Stimulated activated CD4-positive, alpha-beta T cell treated with anti-CD3 and anti-CD28 coated beads, Interleukin-4, amount 100 ng/mL, for 4 hours (primary cell): Measurements from ENCODE around the gene SPTBN1.
"Not testable (repeated sequence)": the region's sequence is repeated elsewhere in the genome, so short reads cannot be mapped to it uniquely, and the experiment has no call there.

ENCODE experiments used
- DNase-seq, 2 experiments: peaks; one replicate each; pipeline ENCODE4 v3.0.0-alpha.2; 2020

SPTBN1 gene

GRCh38 chr2:54508541-54508940, 52.4 kb downstream of the SPTBN1 start:
- no peak for DNase-seq

DNA sequence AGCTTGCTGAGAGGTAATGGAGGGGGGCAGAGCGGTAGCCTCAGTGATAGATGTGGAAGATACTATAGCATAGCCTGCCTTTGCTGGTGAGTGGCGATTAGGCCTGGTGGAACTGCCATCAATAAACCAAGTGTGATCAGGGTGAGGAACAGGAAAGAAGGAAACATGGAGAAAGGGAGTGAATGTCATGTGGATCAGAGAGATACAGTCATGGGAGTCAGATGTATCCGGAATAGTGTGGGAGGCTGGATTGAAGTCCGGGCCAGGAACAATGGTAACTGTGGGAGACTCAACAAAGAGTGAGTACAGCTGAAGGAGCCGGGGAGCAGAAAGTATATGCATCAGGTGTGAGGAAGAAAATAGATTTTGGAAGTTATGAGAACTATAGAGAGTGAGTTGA, 52.9 kb downstream of the SPTBN1 start:
- DNase-seq = not testable (repeated sequence)

- no peak for DNase-seq
Measured at GRCh38 chr2:54510916-54511315, 54.8 kb downstream of the SPTBN1 start.

- DNase-seq = no peak
Measured at GRCh38 chr2:54512183-54512582, 56.1 kb downstream of the SPTBN1 start.

DNA sequence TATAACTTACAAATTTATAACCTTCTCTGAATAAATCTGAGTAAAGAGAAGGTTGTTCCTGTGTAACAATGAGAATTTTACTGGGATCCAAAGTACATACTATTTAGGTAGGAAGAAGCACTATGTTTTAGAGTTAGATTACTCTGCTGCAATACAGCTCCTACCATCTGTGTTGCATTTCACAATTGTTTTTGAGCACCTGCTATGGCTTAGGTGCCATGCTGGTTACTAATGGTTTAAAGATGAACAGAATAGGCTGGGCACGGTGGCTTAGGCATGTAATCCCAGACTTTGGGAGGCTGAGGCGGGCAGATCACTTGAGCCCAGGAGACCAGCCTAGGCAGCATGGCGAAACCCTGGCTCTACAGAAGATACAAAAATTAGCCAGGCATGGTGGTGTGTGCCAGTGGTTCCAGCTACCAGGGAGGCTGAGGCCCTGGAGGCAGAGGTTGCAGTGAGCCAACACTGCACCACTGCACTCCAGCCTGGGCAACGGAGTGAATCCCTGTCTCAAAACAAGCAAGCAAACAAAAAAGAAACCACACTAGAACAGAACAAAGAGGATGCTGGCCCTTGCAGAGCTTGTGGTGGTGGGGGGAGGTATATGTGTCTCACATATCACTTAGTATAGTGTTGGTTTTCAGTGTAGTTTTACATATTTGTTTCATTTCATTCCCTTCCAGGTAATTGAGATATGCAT, 56.7 kb downstream of the SPTBN1 start:
- DNase-seq = no peak

DNA sequence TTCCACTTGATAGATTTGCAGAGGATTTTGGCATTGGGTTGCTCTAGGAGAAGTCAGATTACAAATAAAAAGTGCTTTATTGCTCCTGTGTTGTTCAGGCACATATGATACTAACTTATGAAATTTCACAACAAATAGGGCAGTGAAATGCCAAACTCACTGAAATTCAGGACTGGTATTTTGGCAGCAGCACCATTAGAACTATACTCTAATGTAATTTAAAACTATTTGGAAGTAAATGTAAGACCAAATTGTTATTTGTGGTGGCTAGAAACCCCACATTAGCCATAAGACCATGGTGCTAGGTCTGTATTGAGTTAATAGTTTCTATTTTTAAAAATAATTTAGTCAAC, 57.2 kb downstream of the SPTBN1 start:
- DNase-seq = no peak

DNA sequence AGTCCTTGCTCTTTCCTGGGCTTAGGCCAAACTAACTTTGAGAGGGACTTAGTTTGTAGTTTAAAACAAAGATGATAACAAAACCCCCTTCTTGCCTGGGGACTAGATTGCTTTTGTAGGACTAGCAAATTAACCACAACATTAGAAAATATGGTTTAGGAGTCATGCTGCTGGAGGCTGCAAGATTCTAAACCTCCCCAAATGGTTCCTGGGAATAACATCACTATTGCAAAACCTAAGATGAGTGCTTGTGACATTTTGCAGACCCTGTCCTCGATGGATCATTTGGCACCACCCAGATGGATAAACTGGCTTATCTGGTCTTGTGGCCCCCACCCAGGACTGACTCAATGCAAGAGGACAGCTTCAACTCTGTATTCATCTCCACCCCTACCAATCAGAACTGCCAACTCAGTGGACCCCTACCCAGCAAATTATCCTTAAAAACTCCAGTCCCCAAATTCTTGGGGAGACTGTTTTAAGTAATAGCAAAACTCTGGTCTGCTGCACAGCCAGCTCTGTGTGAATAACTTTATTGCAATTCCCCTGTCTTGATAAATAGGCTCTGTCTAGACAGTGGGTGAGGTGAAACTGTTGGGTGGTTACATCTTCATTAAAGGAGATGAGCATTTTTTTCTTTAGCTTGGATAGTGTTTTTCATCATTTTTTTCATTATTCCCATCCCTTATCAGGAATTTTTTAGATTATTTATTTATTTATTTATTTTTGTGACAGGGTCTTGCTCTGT, 58.9 kb downstream of the SPTBN1 start:
- no peak for DNase-seq

GRCh38 chr2:54516842-54517241, 60.7 kb downstream of the SPTBN1 start:
- no peak for DNase-seq

DNA sequence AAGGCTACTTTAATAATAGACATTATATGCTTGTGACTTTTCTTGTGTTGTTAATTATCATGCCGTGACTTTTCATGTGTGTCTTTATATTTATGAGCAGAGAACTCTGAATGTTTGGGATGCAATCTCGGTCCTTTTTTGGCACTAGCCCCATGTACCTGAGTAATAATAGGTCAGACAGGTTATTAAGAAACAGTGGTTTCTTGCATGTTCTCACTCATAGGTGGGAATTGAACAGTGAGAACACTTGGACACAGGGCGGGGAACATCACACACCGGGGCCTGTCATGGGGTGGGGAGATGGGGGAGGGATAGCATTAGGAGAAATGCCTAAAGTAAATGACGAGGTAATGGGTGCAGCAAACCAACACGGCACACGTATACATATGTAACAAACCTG, 61.9 kb downstream of the SPTBN1 start:
- not testable (repeated sequence) for DNase-seq

DNA sequence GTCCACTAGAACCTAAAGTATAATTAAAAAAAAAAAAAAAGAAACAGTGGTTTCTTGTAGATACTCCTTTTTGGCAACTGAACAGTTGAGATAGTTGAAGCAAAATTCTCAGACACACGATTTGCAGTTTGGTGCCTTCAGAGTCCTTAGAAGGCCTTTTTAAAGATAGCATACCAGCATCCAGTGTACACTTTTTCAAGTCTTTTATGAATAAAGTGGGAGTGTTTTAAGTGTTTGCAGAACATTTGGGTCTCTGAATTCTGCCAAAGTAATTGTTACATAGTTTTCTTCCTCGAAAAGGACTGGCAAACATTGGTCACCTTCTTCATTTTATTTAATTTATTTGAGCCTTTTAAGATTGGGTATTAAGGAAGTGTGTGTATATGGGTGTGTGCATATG, 62.3 kb downstream of the SPTBN1 start:
- DNase-seq = no peak

GRCh38 chr2:54519841-54520459, 63.8 kb downstream of the SPTBN1 start:
- DNase-seq = no peak

- no peak for DNase-seq
Measured at GRCh38 chr2:54520687-54521086, 64.6 kb downstream of the SPTBN1 start.

GRCh38 chr2:54522624-54523281, 66.6 kb downstream of the SPTBN1 start:
- peak; percentile 34 to 51 for DNase-seq

DNA sequence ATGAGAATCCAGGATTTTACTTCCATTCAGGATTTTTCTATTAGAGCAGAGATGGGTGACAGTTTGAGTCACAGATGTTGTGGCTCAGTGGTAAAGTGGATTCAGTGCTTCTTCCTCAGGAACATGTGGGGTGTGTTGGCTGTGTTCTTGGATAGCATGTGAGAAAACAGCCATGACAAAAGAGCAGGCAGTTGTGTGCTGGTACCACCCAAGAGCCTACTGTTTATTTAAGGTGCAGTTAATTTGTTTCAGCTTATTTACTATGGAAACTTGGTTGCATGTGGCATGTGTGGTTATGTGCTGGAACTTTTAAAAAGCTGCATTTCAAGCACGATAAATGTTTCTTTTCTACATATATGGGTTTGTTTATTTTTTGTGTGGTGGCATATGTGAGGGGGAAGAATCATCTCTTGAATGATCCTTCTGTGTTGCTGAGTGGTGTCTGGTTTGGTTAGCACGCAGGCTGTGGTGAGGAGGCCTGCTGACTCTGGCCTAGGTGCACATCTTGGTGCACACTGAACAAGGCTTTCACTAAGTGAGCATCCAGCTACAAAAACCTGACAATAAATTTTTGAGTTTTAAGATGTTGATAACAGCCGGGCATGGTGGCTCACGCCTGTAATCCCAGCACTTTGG, 67.3 kb downstream of the SPTBN1 start:
- DNase-seq = no peak

DNA sequence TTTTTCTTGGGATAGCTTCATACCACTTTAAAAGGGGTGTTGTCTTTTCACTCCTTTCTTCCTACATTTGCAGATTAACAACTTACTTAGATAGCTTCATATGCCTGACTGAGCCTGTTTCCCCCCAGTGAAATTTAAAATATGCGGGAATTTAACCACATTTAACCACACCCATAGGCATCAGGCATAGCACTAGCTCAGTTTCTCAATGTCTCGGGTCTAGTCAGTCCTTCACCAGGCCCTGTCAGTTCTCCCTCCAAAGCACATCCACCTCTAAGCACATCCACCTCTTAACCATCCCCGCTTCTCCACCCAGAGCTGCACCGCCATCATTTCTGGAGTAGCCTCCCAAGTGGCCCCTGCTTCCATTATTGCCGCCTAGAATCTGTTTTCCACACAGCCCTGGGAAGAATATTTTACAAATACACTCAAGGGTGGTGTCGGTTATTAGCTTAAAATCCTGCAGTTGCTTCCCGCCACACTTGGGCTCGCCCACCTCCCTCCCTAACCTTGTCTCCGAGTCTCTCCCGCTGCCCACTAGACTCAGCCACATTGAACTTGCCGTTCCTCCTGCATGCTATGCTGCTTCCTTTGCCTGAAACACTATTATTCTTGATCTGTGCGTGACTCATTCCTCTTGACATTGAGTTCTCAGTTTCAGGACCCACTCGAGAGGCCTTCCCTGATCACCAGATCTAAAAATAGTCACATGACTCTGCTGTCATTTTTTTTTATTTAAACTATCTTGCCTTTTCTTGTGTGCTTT, 68.3 kb downstream of the SPTBN1 start:
- peak; percentile 4 to 6 for DNase-seq

DNA sequence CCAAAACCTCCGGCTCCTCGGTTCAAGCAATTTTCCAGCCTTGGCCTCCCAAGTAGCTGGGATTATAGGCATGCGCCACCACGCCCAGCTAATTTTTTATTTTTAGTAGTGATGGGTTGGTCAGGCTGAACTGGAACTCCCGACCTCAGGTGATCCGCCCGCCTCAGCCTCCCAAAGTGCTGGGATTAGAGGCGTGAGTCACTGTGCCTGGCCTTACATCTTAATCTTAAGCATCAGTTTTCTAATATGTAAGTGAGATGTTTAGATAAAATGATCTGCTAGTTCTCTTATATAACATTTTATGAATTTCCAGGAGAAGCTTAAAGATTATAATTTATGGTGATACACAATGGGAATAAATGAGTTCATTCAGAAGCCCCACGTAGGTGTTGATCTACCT, 69.2 kb downstream of the SPTBN1 start:
- no peak for DNase-seq

GRCh38 chr2:54526226-54526879, 70.2 kb downstream of the SPTBN1 start:
- DNase-seq = no peak

DNA sequence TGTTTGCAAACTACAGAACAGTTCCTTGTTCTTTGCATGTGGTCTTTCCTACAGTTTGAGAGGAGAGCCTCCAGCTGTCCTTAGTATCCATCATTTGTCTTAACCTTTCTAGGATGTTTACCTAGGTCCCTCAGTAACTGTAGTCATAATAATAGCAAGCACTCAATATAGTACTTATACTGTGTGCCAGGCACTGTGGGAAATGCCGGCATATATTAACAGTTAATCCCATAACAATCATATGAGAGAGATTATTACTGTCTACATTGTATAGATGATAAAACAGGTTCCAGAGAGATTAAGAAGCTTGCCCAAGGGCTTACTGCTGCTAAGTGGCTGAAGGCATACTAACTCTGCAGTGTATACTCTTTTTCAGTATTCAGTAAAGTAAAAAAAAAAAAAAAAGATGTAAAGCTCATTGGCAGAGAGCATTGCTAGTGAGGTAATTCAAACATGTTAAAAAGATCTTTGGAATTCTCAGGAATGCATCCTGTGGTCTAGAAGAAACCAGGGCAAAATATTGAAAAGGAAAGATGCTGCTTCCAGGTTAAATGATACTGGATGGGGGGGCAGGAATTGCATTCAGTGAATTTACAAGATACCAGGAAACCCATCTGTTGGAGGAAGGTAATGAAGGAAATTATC, 72.3 kb downstream of the SPTBN1 start:
- DNase-seq = no peak

GRCh38 chr2:54529518-54529917, 73.4 kb downstream of the SPTBN1 start:
- not testable (repeated sequence) for DNase-seq

- DNase-seq = no peak
Measured at GRCh38 chr2:54529935-54530334, 73.8 kb downstream of the SPTBN1 start.

DNA sequence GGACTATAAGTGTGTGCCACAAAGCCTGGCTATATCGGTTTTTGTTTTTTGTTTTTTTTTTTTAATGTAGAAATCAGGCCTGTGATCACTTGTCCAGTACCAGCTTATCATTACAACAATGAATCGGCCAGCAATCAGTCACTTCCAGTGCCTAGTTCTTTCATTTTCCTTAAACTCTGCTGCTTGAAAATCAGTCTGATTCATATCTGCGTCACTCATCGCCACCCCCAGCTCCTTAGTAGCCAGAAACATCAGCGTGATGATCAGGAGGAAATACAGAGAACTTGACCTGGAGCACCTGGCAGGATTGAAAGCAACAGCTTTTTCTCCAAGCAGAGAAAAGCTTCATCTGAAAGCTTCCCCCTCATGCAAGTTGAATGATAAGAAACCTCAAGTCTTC, 75.4 kb downstream of the SPTBN1 start:
- DNase-seq = no peak
